D721Med (cell line): ENCODE results near the gene ADGRG4.
"Not testable (repeated sequence)": the region's sequence is repeated elsewhere in the genome, so short reads cannot be mapped to it uniquely, and the experiment has no call there.

ENCODE experiments used
- DNase-seq: peaks from one replicate; pipeline ENCODE4 v3.0.0; 2011; ENCODE audit warnings: low spot score; ENCODE audit not compliant: insufficient read length
- FAIRE-seq: peaks from 2 replicates; lab custom pipeline; 2011; peaks lifted over from hg19 to GRCh38; lab: Jason Lieb, UNC
- CTCF ChIP-seq: IDR thresholded peaks from 2 replicates; pipeline ENCODE4 v1.5.1; 2012; ENCODE audit warnings: mild to moderate bottlenecking, control low read depth; ENCODE audit not compliant: insufficient read depth; ENCODE audit errors: missing control alignments

The ADGRG4 gene

GRCh38 chrX:136300721-136301120, at the start of gene ADGRG4:
Gene ADGRG4, plus strand, starts transcription at chrX:136300963. Its CDS starts 7,815 bp downstream, at chrX:136308778.
- FAIRE-seq, result not testable (repeated sequence)

GRCh38 chrX:136251041-136251991, 49.4 kb upstream of the ADGRG4 start, which contains the start of gene MAP7D3:
Gene MAP7D3, minus strand, starts transcription at chrX:136251400. Its CDS starts 42 bp downstream, at chrX:136251358.
- FAIRE-seq (no peak), DNase-seq (peak; percentile 58)
- no peak for TF ChIP-seq CTCF

More at GRCh38 chrX:136300721-136301120, at the start of gene ADGRG4:
- not testable (repeated sequence) for DNase-seq

GRCh38 chrX:136255541-136255940, 45.2 kb upstream of the ADGRG4 start:
- no peak for TF ChIP-seq CTCF
- DNase-seq (no peak), FAIRE-seq (no peak)

GRCh38 chrX:136256026-136256425, 44.7 kb upstream of the ADGRG4 start:
- no peak for FAIRE-seq
- no peak for TF ChIP-seq CTCF
- no peak for DNase-seq

GRCh38 chrX:136258951-136259350, 41.8 kb upstream of the ADGRG4 start:
- no peak for TF ChIP-seq CTCF
- FAIRE-seq (no peak), DNase-seq (no peak)

GRCh38 chrX:136259543-136259942, 41.2 kb upstream of the ADGRG4 start:
- no peak for DNase-seq
- TF ChIP-seq CTCF, result no peak
- no peak for FAIRE-seq

- TF ChIP-seq CTCF, result no peak
- FAIRE-seq (no peak), DNase-seq (no peak)
Observed at GRCh38 chrX:136260776-136261175, 40.0 kb upstream of the ADGRG4 start.
